B cell (primary cell): ENCODE measurements around the gene ZBTB24. TPM values are rescaled to one million over a fixed set of nuclear protein-coding genes. Genes with fewer than 3 reads are reported as not detected.

Experiments used
- ATAC-seq: fragments of 200-7000 bp; cut with Tn5 transposase; one replicate; pipeline ENCODE4 v1.10.0; 2021; ENCODE audit warnings: low read depth, mild to moderate bottlenecking, moderate number of reproducible peaks, moderate library complexity
- CTCF ChIA-PET: fragments of 350-600 bp; sonication (Branson Sonifier 250); formaldehyde crosslinking; loops from one replicate; lab custom pipeline; 2021; ENCODE audit warnings: antibody characterized with exemption, inconsistent platforms; lab: Charles Lee
- POLR2A ChIA-PET: fragments of 350-600 bp; sonication (Branson Sonifier 250); formaldehyde crosslinking; loops from one replicate; lab custom pipeline; 2021; ENCODE audit warnings: antibody characterized with exemption; lab: Charles Lee
- DNase-seq: peaks from one replicate; pipeline ENCODE4 v3.0.0; 2013
- H2AFZ ChIP-seq: 2 replicates; pipeline ENCODE4 v1.6.1; 2012; ENCODE audit warnings: mild to moderate bottlenecking, low read depth, low read length; ENCODE audit not compliant: insufficient read depth, poor library complexity, severe bottlenecking
- H3K27ac ChIP-seq, 2 donors: 1 replicate in 1 of 2; 2 replicates in 1 of 2; pipeline ENCODE4 v1.5.1; 2012 to 2013; ENCODE audit warnings: low read length in 2 of 2, mild to moderate bottlenecking in 2 of 2, moderate library complexity in 1 of 2
- H3K27me3 ChIP-seq, 4 experiments: fragments of 200-600 bp in 1 of 4; sonication (generic) in 1 of 4; replicated peaks in 1 of 4; 1 replicate in 2 of 4; 2 replicates in 2 of 4; pipeline versions ENCODE4 v1.6.1 to v1.7.0; 2013 to 2016; ENCODE audit warnings: low read length in 3 of 4, mild to moderate bottlenecking in 2 of 4, mixed read lengths in 1 of 4, moderate library complexity in 1 of 4; ENCODE audit not compliant: insufficient read depth in 4 of 4, control insufficient read depth in 3 of 4; ENCODE audit errors: control extremely low read depth in 1 of 4
- H3K36me3 ChIP-seq, 2 experiments: replicated peaks in 1 of 2; 1 replicate in 1 of 2; 2 replicates in 1 of 2; pipeline versions ENCODE4 v1.6.1 to v1.7.1; 2013; ENCODE audit warnings: low read length in 1 of 2; ENCODE audit not compliant: insufficient read depth in 2 of 2, control insufficient read depth in 1 of 2; ENCODE audit errors: control extremely low read depth in 1 of 2, extremely low read depth in 1 of 2
- H3K4me1 ChIP-seq, 2 donors: fragments of 200-600 bp in 1 of 2; sonication (generic) in 1 of 2; 1 replicate in 1 of 2; 2 replicates in 1 of 2; pipeline versions ENCODE4 v1.5.1 to v1.6.1; 2013 to 2017; ENCODE audit warnings: low read length in 2 of 2; ENCODE audit not compliant: control insufficient read depth in 2 of 2, insufficient read depth in 2 of 2
- H3K4me2 ChIP-seq: replicated peaks from 2 replicates; pipeline ENCODE3; 2012; ENCODE audit warnings: mild to moderate bottlenecking, low read depth, low read length; ENCODE audit not compliant: poor library complexity, severe bottlenecking
- H3K4me3 ChIP-seq, 5 experiments: fragments of 200-600 bp in 1 of 5; sonication (generic) in 1 of 5; 1 replicate in 3 of 5; 2 replicates in 2 of 5; pipeline versions ENCODE4 v1.5.1 to v1.7.0; 2011 to 2016; ENCODE audit warnings: low read length in 4 of 5, mild to moderate bottlenecking in 4 of 5, low read depth in 2 of 5, control low read depth in 1 of 5, moderate library complexity in 1 of 5; ENCODE audit not compliant: insufficient read depth in 1 of 5; ENCODE audit errors: control extremely low read depth in 1 of 5, extremely low read depth in 1 of 5
- H3K79me2 ChIP-seq: fragments of 200-600 bp; sonication (generic); one replicate; pipeline ENCODE4 v1.6.0; 2016; ENCODE audit warnings: low read length; ENCODE audit not compliant: control insufficient read depth, insufficient read depth
- H3K9ac ChIP-seq: fragments of 200-600 bp; sonication (generic); 2 replicates; pipeline ENCODE4 v1.6.1; 2017; ENCODE audit warnings: mild to moderate bottlenecking, low read length, moderate library complexity
- H3K9me3 ChIP-seq, 3 donors: one replicate each; pipeline versions ENCODE4 v1.6.1 to v1.7.1; 2013; ENCODE audit warnings: low read length in 2 of 3; ENCODE audit not compliant: control insufficient read depth in 2 of 3, insufficient read depth in 1 of 3; ENCODE audit errors: control extremely low read depth in 1 of 3
- H4K20me1 ChIP-seq: 2 replicates; pipeline ENCODE4 v1.6.0; 2012; ENCODE audit warnings: mild to moderate bottlenecking, low read length; ENCODE audit not compliant: insufficient read depth, control insufficient read depth, poor library complexity, severe bottlenecking
- H3K27ac Mint-ChIP-seq: one replicate; pipeline ENCODE4 v1.8.0; 2021; ENCODE audit warnings: mixed read lengths
- H3K27me3 Mint-ChIP-seq: one replicate; pipeline ENCODE4 v1.8.0; 2021; ENCODE audit warnings: mixed read lengths
- H3K4me1 Mint-ChIP-seq: one replicate; pipeline ENCODE4 v1.8.0; 2021; ENCODE audit warnings: mixed read lengths
- H3K4me3 Mint-ChIP-seq: one replicate; pipeline ENCODE4 v1.8.0; 2021; ENCODE audit warnings: mixed read lengths
- H3K9me3 Mint-ChIP-seq: one replicate; pipeline ENCODE4 v1.8.0; 2022; ENCODE audit warnings: mixed read lengths; ENCODE audit not compliant: insufficient read depth
- EZH2 ChIP-seq: IDR thresholded peaks from 2 replicates; pipeline ENCODE4 v1.6.1; 2012; ENCODE audit warnings: borderline replicate concordance, low read depth, mild to moderate bottlenecking, moderate library complexity, low read length; ENCODE audit not compliant: insufficient read depth, poor library complexity, severe bottlenecking
- WGBS: methylation state at CpG from one replicate; pipeline ENCODE4 v1.1.5; 2013; ENCODE audit warnings: missing lambda C conversion rate; ENCODE audit not compliant: insufficient coverage; 5-methylcytosine and 5-hydroxymethylcytosine counted together
- intact Hi-C: fragments of 100-400 bp; cut with micrococcal nuclease; formaldehyde crosslinking; loops from one replicate; pipeline ENCODE4 v1.10.0; 2022
- polyA plus RNA-seq: library from polyadenylated mRNA; depleted of rRNA; stranded (reverse); fragments of >200 nt; gene quantifications from 2 replicates; pipeline ENCODE4 v1.2.3, GENCODE V29; 2012
- total RNA-seq, 2 donors: library from RNA; stranded (reverse); fragments of 120-200 nt in 1 of 2; gene quantifications; 1 replicate in 1 of 2; 2 replicates in 1 of 2; pipeline versions ENCODE4 v1.2.3 to v1.2.4, GENCODE V29; 2013 to 2022
- TF ChIP-seq, protein P1 (sequence below): fragments of 200-600 bp; IDR thresholded peaks from one replicate; pipeline ENCODE4 v1.8.0; 2022; ENCODE audit warnings: antibody characterized with exemption, mild to moderate bottlenecking

Gene ZBTB24
- total and polyA plus RNA-seq, 2 donors (not counting 1 experiment from before 2014, with no cell fraction given) = 10.6 to 31.4 TPM

- H3K9ac ChIP-seq = peak overlapping the region; percentile 68
- H3K79me2 ChIP-seq = peaks cover 78% of the 10 kb centered on the region
- peak overlapping the region; percentile 91 for H3K4me2 ChIP-seq
- no peaks in the 10 kb centered on the region for H3K27me3 ChIP-seq
- TF ChIP-seq, protein P1, sequence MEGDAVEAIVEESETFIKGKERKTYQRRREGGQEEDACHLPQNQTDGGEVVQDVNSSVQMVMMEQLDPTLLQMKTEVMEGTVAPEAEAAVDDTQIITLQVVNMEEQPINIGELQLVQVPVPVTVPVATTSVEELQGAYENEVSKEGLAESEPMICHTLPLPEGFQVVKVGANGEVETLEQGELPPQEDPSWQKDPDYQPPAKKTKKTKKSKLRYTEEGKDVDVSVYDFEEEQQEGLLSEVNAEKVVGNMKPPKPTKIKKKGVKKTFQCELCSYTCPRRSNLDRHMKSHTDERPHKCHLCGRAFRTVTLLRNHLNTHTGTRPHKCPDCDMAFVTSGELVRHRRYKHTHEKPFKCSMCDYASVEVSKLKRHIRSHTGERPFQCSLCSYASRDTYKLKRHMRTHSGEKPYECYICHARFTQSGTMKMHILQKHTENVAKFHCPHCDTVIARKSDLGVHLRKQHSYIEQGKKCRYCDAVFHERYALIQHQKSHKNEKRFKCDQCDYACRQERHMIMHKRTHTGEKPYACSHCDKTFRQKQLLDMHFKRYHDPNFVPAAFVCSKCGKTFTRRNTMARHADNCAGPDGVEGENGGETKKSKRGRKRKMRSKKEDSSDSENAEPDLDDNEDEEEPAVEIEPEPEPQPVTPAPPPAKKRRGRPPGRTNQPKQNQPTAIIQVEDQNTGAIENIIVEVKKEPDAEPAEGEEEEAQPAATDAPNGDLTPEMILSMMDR = no peak
- no peak for TF ChIP-seq EZH2
- H3K4me3 ChIP-seq = peak overlapping the region; percentile 4 to 92 (median 47)
- CTCF ChIA-PET = interaction anchor here (1.1 to 5.5 kb wide), 4 partner anchors 21 to 96 kb away, joined by 3 to 42 read pairs (median 8); partner anchors contain the start of genes MICAL1, PPIL6 and SMPD2
- 100% methylated on average over 2 of the region's 5 CpGs for WGBS
- H4K20me1 ChIP-seq = peaks cover 8% of the 10 kb centered on the region
- intact Hi-C loops = no loop called here
- H3K36me3 ChIP-seq = peaks cover 6 to 51% of the 10 kb centered on the region in 2 experiments
- peak overlapping the region; percentile 37 to 81 for H3K27ac ChIP-seq
- H3K27ac Mint-ChIP-seq = peak overlapping the region; percentile 84
- H3K9me3 Mint-ChIP-seq = no peaks in the 10 kb centered on the region
- DNase-seq (peak; percentile 44), ATAC-seq (no peak)
- no peaks in the 10 kb centered on the region for H3K9me3 ChIP-seq
- peaks cover 75% of the 10 kb centered on the region for H3K4me1 Mint-ChIP-seq
- H3K27me3 Mint-ChIP-seq = no peaks in the 10 kb centered on the region
- H3K4me1 ChIP-seq = peaks cover 56 to 68% of the 10 kb centered on the region in 2 donors
- H3K4me3 Mint-ChIP-seq = peak overlapping the region; percentile 86
- POLR2A ChIA-PET = interaction anchor here (0.7 to 1.7 kb wide), 5 partner anchors 19 to 38 kb away, joined by 3 to 8 read pairs (median 5); partner anchors contain the start of genes PPIL6 and SMPD2
- H2AFZ ChIP-seq = no peak overlapping the region
Observed at GRCh38 chr6:109478841-109479624, 4.0 kb downstream of the ZBTB24 start.
